Measurements from ENCODE around the gene HEXIM1. TPM values are rescaled to one million over a fixed set of nuclear protein-coding genes. Genes with fewer than 3 reads are reported as not detected.

Gene HEXIM1
- total RNA-seq, 2 experiments from 2014 or later, result 34.6 to 34.7 TPM

DNA sequence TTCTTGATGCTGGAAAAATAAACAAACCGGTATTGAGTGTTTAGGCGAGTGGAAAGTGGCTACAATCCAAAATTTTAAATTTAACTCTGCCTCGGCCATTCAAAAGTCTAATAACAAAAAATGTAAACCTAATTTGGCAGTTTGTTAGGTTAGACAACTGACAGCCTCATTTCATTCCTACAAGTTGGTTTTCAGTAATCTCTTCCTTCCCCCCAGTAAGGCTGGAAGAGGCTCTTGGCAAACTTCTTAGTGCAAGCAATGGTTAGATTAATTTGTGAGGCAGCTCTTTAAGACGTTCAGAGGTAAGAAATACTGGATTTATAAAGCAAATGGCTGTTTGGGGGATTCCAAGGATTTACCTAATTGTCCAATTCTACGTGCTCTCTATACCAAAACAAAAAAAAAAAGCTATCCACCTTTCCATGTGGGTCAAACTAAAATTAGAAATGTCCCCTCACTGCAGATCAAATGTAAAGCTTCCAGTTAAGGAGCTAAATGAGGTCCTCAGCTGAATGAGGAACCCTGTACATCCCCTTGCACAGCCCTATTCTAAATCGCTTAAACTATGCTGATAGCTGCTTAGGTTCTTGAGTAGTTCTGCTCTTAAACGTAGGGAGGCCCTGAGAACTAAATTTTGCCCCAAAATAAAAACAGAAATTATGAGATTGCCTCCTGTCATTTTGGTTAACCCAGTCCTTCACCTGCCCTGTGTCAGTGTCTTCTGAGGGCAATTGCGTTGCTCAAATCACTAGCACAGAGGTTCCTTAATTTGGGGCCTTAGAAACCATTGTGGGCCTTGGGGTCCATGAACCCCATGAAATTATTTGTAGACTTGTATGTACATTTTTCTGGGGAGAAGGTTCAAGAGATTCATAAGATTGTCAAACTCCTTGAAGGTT is 2.9 kb downstream of the HEXIM1 start:
- CTCF ChIA-PET, result interaction anchor here (0.6 to 11.1 kb wide), 10 partner anchors 9 to 78 kb away, joined by 3 to 196 read pairs (median 5); partner anchors contain the start of genes ACBD4, HEXIM2 and PLCD3
- POLR2A ChIA-PET, result interaction anchor here (0.5 to 6.2 kb wide), 7 partner anchors 9 to 929 kb away, joined by 3 to 143 read pairs (median 4); partner anchors contain the start of genes ACBD4 and HEXIM2

DNA sequence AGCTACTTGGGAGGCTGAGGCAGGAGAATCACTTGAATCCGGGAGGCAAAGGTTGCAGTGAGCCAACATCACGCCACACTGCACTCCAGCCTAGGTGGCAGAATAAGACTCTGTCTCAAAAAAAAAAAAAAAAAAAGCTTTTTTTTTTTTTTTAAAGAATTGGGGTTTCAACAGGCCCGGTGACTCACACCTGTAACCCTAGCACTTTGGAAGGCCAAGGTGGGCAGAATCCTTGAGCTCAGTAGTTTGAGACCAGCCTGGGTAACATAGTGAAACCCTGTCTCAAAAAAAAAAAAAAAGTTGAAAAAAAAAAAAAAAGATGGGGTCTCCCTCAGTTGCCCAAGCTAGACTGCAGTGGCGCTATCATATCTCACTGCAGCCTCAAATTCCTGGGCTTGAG is 6.8 kb downstream of the HEXIM1 start:
- POLR2A ChIA-PET, result interaction anchor here (0.6 to 0.9 kb wide), 5 partner anchors 8 to 785 kb away, joined by 3 to 10 read pairs (median 6); partner anchors contain the start of gene ACBD4
- CTCF ChIA-PET, result interaction anchor here (0.6 to 3.1 kb wide), 6 partner anchors 20 to 392 kb away, joined by 3 to 23 read pairs (median 4); partner anchors contain the start of gene ACBD4

- CTCF ChIA-PET, result interaction anchor here (0.6 to 3.1 kb wide), 5 partner anchors 21 to 392 kb away, joined by 3 to 23 read pairs (median 6); partner anchors contain the start of gene ACBD4
- POLR2A ChIA-PET, result interaction anchor here (0.7 to 0.9 kb wide), 2 partner anchors 9 to 60 kb away, joined by 3 to 6 read pairs; no protein-coding TSS in a partner anchor
Observed at GRCh38 chr17:45155483-45155882, 7.2 kb downstream of the HEXIM1 start.

GRCh38 chr17:45156242-45156641 is 8.0 kb downstream of the HEXIM1 start:
- ChIA-PET CTCF (interaction anchor here (0.7 to 3.1 kb wide), 2 partner anchors 19 to 21 kb away, joined by 4 to 23 read pairs; partner anchors contain the start of gene ACBD4), POLR2A (no interaction called here)

GRCh38 chr17:45160447-45161287 is 12.4 kb downstream of the HEXIM1 start:
- POLR2A ChIA-PET, result interaction anchor here (0.6 to 4.4 kb wide), 8 partner anchors 11 to 152 kb away, joined by 5 to 143 read pairs (median 7); partner anchors contain the start of genes ACBD4, HEXIM1 and NMT1
- CTCF ChIA-PET, result interaction anchor here (1.0 to 6.7 kb wide), 9 partner anchors 10 to 156 kb away, joined by 3 to 103 read pairs (median 4); partner anchors contain the start of genes ACBD4, HEXIM1, MAP3K14 and NMT1

DNA sequence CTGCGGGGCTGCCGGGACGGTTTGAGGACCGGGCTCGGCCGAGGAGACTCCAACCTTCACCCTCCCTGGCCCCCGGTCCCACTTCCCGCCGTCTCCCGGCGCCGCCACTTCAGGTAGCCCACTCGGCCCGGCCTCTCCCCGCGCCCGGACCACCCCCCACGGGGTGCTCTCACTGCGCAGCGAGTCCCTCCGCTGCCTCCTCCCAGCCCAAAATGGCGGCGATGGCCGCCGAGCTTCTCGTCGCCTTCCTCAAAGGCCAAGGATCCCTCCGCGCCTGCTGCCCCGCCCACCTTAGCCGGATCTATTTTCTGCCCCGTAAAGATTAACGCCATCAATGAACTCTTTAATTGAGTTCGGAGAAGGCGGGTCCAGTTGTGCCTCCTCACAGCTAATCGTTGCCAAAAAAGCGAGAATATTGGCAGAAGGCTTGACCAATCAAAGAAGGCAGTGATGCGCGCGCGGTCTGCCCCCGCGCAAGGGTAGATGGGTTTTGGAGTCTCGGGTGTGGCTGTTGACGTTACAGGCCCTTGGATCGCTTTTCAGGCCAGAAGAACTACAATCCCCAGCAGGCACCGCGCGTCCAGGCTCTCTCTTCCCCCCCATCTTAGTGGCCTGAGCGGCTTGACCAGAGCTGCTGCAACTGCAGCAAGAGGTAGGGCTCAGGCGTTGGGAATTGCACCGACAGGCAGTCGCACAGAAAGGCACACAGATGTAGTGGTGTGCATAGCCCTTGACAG is 13.2 kb downstream of the HEXIM1 start, which contains the start of gene HEXIM2:
Gene HEXIM2 (plus strand): TSS at position 588 of the 737 bp plus-strand sequence. CDS start 919 bp downstream, outside the sequence.
- POLR2A ChIA-PET, result interaction anchor here (0.5 to 4.4 kb wide), 9 partner anchors 11 to 153 kb away, joined by 3 to 143 read pairs (median 6); partner anchors contain the start of genes ACBD4, HEXIM1 and NMT1
- CTCF ChIA-PET, result interaction anchor here (0.7 to 6.7 kb wide), 10 partner anchors 11 to 155 kb away, joined by 3 to 103 read pairs (median 4); partner anchors contain the start of genes ACBD4, HEXIM1, MAP3K14 and NMT1

DNA sequence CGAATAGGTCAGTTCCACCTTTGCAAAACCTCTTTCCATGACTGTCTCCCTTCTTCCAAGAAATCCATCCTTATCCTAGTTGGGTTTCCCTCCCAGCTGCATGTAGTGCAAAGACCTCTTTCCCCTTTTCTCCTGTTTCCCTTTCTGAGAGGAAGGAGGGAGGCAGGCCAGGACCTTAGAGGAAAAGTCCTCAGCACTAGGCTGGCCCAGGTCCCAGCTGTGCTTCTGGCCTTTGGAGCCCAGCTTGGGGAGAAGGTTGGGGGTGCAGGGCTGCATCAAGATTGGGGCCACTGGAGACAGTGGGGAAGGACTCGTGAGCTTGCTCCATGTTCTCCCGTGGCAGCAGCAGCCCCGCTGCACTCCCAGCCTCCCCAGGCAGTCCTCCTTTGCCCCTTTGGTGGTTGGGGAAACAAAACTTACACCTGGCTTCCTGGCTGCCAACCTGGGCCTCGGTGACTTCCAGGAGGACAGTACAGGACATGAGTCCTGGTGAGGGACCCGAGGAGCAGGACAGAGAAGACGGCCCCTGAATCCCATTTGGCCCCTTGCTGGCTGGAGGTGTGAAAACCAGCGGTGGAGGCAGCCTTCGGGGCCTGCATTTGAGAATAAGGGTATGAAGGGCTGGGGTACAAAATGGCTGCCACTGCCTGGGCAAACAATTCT is 13.9 kb downstream of the HEXIM1 start:
- POLR2A ChIA-PET, result interaction anchor here (0.5 to 4.4 kb wide), 7 partner anchors 11 to 152 kb away, joined by 3 to 143 read pairs (median 7); partner anchors contain the start of genes ACBD4 and HEXIM1
- CTCF ChIA-PET, result interaction anchor here (0.7 to 6.7 kb wide), 5 partner anchors 11 to 61 kb away, joined by 3 to 103 read pairs (median 16); partner anchors contain the start of genes ACBD4 and HEXIM1

- CTCF ChIA-PET, result interaction anchor here (0.5 to 2.6 kb wide), 3 partner anchors 29 to 803 kb away, joined by 3 to 10 read pairs (median 4); partner anchors contain the start of gene ACBD4
Observed at GRCh38 chr17:45164734-45165269, 16.5 kb downstream of the HEXIM1 start.

DNA sequence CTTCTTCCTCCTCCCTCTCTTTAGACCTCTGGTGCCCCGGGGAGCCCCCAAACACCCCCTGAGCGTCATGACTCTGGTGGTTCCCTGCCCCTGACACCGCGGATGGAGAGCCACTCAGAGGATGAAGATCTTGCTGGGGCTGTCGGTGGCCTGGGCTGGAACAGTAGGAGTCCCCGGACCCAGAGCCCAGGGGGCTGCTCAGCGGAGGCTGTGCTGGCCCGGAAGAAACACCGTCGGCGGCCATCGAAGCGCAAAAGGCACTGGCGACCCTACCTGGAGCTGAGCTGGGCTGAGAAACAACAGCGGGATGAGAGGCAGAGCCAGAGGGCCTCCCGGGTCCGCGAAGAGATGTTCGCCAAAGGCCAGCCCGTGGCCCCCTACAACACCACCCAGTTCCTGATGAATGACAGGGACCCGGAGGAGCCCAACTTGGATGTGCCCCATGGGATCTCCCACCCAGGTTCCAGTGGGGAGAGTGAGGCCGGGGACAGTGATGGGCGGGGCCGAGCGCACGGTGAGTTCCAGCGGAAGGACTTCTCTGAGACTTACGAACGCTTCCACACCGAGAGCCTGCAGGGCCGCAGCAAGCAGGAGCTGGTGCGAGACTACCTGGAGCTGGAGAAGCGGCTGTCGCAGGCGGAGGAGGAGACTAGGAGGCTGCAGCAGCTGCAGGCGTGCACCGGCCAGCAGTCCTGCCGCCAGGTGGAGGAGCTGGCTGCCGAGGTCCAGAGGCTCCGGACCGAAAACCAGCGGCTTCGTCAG is 20.9 kb downstream of the HEXIM1 start:
- POLR2A ChIA-PET, result no interaction called here
- CTCF ChIA-PET, result interaction anchor here (0.5 kb wide), 1 partner anchor 10 kb away, joined by 3 read pairs; no protein-coding TSS in a partner anchor

More at GRCh38 chr17:45164734-45165269, 16.5 kb downstream of the HEXIM1 start:
- POLR2A ChIA-PET, result no interaction called here

DNA sequence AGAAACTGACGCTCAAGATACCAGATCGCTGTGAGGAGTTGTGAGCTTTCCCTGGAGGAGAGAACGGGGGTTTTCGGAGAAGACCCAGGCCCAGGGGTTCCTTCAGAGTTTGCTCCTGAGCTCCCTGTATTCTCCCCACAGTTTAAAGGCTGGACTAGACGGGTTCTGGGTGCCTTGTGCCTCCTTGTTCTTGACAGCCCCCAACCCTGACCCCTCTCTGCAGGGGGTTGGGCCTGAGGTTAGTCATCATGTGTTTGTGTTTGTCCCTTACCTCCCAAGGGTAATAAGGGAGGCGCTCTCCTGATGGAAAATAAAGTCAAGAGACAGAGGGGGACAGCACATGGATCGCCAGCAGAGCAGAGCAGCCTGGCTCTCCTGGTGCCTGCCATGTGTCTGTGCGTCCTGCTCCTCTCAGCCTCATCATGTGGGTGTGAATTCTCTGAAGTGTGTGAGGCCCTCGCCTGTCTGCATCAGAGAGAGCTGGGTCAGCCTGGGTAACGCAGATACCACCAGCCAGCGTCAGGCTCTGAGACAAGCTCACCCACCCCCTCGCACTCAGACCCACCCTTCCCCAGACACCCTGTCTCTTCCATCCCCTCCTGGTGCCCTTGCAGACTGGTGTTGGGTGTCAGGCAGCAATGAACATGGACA is 22.1 kb downstream of the HEXIM1 start:
- ChIA-PET CTCF (interaction anchor here (0.9 to 1.8 kb wide), 2 partner anchors 27 to 35 kb away, joined by 3 to 12 read pairs; partner anchors contain the start of gene ACBD4), POLR2A (no interaction called here)

DNA sequence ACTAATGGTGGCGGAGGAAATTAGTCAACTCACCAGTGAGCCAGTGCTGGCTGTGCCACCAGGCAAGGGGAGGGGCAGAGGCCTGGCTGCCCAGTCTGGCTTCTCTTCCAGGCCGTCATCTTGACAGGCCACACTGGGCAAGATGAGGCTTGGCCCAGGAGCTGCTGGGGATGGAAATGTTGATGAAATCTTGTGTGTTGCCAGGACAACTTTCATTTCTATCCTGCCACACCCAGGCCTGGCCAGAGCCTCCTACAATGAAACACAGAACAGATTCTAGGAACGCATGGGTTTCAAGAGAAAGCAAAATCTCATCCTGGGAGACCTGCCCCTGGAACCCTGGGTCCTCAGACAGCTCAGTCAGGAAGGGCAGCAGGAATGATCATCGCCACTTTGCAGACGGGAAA is 22.7 kb downstream of the HEXIM1 start:
- POLR2A ChIA-PET, result no interaction called here
- CTCF ChIA-PET, result interaction anchor here (1.0 to 3.3 kb wide), 3 partner anchors 20 to 35 kb away, joined by 3 to 20 read pairs (median 12); partner anchors contain the start of gene ACBD4

- ChIA-PET CTCF (interaction anchor here (1.0 to 3.3 kb wide), 5 partner anchors 21 to 43 kb away, joined by 3 to 20 read pairs (median 12); partner anchors contain the start of genes ACBD4 and HEXIM1), POLR2A (interaction anchor here (0.6 to 2.2 kb wide), 4 partner anchors 23 to 1014 kb away, joined by 3 to 13 read pairs (median 8); partner anchors contain the start of gene HEXIM1)
Observed at GRCh38 chr17:45171338-45172231, 23.3 kb downstream of the HEXIM1 start.

DNA sequence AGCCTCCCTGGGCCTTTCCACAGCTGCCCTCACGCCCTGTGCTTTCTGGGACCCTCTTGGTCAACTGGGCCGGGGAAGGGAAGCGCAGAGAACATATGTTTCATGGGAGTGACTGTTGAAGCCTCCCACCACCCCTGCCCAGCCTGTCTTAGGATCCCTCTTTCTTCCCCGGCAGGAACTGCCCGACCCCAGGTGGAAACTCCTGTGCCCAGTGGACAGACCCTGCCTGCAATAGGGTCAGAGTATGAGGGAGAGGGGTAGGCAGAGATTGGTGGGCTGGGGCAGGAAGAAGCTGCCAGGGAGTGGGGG is 23.9 kb downstream of the HEXIM1 start:
- POLR2A ChIA-PET, result interaction anchor here (0.6 to 2.2 kb wide), 5 partner anchors 11 to 1014 kb away, joined by 3 to 13 read pairs (median 8); partner anchors contain the start of genes HEXIM1 and HEXIM2
- CTCF ChIA-PET, result interaction anchor here (1.1 to 3.3 kb wide), 4 partner anchors 23 to 43 kb away, joined by 3 to 20 read pairs (median 16); partner anchors contain the start of genes ACBD4 and HEXIM1

All from activated CD8-positive, alpha-beta memory T cell treated with anti-CD3 and anti-CD28 coated beads for 36 hours (primary cell).